ENCODE data around the gene TNFSF10.

DNA sequence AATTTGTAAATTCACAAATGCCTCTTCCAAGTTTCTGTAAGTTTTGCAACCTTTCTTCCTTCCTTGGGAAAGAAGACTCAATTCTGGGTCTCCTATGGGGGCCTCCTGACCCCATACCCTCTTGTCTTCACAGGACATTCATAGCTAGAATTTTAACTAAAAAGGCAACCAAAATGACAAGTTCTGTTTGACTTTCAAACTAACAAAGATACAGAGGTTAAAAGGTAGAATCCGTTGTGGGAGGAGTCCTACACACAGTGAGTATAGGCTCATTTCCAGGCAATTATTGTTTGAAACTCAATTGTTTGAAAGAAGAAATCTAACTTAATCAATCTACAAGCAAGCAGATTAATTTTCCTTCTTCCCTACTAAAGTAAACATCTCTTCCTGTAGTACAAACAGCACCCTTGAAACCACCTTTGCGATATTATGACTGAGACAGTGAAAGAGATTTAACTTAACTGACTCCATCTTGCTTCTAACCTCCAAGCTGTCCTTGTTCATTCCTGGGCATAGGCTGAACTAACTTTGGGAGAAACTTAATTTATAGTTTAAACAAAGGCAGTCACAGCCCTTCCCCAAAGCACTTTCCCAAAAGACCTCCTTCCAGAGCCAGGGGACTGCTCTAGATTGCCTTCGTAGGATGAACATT is 14.4 kb upstream of the TNFSF10 start:
- TF ChIP-seq, protein P1, sequence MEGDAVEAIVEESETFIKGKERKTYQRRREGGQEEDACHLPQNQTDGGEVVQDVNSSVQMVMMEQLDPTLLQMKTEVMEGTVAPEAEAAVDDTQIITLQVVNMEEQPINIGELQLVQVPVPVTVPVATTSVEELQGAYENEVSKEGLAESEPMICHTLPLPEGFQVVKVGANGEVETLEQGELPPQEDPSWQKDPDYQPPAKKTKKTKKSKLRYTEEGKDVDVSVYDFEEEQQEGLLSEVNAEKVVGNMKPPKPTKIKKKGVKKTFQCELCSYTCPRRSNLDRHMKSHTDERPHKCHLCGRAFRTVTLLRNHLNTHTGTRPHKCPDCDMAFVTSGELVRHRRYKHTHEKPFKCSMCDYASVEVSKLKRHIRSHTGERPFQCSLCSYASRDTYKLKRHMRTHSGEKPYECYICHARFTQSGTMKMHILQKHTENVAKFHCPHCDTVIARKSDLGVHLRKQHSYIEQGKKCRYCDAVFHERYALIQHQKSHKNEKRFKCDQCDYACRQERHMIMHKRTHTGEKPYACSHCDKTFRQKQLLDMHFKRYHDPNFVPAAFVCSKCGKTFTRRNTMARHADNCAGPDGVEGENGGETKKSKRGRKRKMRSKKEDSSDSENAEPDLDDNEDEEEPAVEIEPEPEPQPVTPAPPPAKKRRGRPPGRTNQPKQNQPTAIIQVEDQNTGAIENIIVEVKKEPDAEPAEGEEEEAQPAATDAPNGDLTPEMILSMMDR (IDR thresholded peaks at IDR 0.05): no peak
- TF ChIP-seq ZFX (IDR thresholded peaks at IDR 0.05; ENCODE audit: borderline replicate concordance): no peak

Data from 22Rv1 (cell line).